ENCODE results near the gene PTPRA. TPM values are rescaled to one million over a fixed set of nuclear protein-coding genes. Genes with fewer than 3 reads are reported as not detected.

Gene PTPRA
- total and polyA plus RNA-seq, 8 donors = 8.1 to 157 (median 21.8) TPM

- Histone ChIP-seq H3K9me3 (no peaks in the 10 kb centered on the region), H3K36me3 (no peaks in the 10 kb centered on the region), H3K27ac (no peak overlapping the region), H3K4me1 (peaks cover 14 to 31% (median 24%) of the 10 kb centered on the region in 4 donors), H3K27me3 (peaks cover 0 to 77% (median 42%) of the 10 kb centered on the region in 3 donors), H3K4me3 (no peak overlapping the region)
- DNase-seq = no peak
- intact Hi-C loops (cut with DNase I; ENCODE audit: low total_unique reads) = no loop called here
- WGBS, 5 donors = 82 to 91% (median 89%) methylated on average over 8 to 11 of the region's 11 CpGs
- TF ChIP-seq POLR2AphosphoS5 (IDR thresholded peaks at IDR 0.05) = no peak
- TF ChIP-seq CTCF (IDR thresholded peaks at IDR 0.05) = no peak
- no peak for TF ChIP-seq POLR2A (IDR thresholded peaks at IDR 0.05)
- TF ChIP-seq EP300 (IDR thresholded peaks at IDR 0.05) = no peak
Measured at GRCh38 chr20:3081641-3082040, 208.4 kb downstream of the PTPRA start.

DNA sequence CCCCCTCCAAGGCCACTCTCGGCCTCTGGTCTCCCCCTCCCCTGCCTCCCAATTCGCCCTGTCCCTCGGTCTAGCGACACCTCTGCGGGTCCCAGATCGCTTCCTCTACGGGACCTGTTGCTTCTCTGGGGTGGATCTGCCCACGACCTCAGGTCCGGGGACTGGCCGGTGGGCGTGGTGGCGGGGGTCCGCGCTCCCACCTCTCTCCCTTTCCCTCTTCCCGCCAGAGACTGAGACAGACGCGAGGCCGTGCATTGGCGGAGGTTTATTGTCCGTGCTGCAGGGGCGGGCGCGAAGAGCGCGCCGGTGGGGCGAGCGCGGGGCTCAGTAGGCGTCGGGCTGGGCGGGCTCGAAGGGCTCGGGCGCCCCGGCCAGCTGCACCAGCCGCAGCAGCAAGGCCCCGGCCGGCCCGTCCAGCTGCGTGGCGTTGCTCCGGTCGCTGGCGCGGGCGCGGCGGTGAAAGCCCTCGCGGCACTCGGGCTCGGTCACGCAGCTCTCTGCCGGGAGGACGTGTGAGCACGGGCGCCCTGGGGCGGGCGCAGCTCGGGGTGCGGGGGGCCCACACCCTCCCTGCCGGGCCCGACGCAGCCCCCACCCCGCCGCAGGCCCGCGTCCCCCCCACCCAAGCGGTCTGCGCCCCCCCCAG is 209.1 kb downstream of the PTPRA start:
- peaks cover 14 to 31% (median 24%) of the 10 kb centered on the region in 4 donors for H3K4me1 ChIP-seq
- peak in 1 of 2 donors; percentile 55 for DNase-seq
- no peak for TF ChIP-seq CTCF (IDR thresholded peaks at IDR 0.05)
- no peak for TF ChIP-seq POLR2A (IDR thresholded peaks at IDR 0.05)
- no peak for TF ChIP-seq EP300 (IDR thresholded peaks at IDR 0.05)
- TF ChIP-seq POLR2AphosphoS5 (IDR thresholded peaks at IDR 0.05) = no peak
- peaks cover 0 to 69% (median 42%) of the 10 kb centered on the region in 3 donors for H3K27me3 ChIP-seq
- whole genome bisulfite sequencing, 5 donors = 4 to 25% (median 7%) methylated on average over 13 to 70 of the region's 71 CpGs
- no peaks in the 10 kb centered on the region for H3K9me3 ChIP-seq
- intact Hi-C loops (cut with DNase I; ENCODE audit: low total_unique reads) = no loop called here
- H3K36me3 ChIP-seq = no peaks in the 10 kb centered on the region
- H3K4me3 ChIP-seq = peak overlapping the region; percentile 34 to 56 (median 41)
- no peak overlapping the region for H3K27ac ChIP-seq

DNA sequence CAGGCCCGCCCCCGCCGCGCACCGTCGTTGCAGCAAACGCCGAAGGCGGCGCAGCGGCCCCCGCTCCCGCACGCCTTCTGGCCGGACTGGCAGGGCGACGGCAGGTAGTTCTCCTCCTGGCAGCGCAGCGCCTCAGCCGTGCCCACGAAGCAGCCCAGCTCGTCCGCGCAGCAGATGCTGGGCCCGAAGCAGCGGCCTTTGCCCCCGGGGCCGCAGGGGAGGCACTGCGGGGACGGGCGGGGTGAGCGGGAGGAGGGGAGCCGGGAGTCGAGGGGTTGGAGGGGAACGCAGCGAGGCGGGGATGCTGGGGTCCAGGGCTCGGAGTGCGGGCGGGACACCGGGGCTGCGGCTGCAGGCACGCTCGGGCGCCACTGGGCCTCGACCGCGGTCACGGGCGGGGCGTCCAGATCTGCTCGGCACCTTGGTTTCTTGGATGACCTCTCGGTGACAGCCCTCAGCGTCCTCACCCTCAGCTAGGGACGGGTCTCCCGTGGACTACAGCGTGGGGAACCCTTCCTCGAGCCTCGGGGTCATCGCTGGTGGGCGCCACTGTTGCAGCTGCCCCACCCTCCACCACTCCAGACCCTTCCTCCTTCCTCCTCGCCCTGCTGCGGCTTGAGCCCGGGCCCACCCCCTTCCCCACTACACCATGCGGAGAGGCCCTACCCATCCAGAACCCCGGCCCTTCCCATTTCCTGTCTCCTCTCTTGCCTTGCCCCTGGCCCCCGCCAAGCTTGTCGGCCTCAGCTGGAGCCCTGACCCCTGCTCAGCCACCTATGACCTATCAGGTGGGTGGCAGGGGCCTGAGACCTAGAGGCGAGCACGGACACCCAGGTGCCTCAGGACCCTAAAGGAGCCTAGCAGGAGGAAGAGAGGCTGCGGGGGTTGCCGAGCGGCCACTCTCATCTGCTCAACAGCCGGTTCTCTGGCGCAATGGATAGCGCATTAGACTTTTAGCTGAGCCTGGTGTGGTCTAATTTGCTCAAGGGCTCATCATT is 210.0 kb downstream of the PTPRA start:
- H3K4me3 ChIP-seq = peak overlapping the region; percentile 34 to 56 (median 41)
- WGBS, 5 donors = 13 to 39% (median 18%) methylated on average over 27 to 76 of the region's 76 CpGs
- DNase-seq = peak in 1 of 2 donors; percentile 25

More for the DNA sequence above, 210.0 kb downstream of the PTPRA start:
- Histone ChIP-seq H3K9me3 (no peaks in the 10 kb centered on the region), H3K27me3 (peaks cover 0 to 68% (median 42%) of the 10 kb centered on the region in 3 donors), H3K27ac (no peak overlapping the region), H3K36me3 (no peaks in the 10 kb centered on the region), H3K4me1 (peaks cover 14 to 31% (median 24%) of the 10 kb centered on the region in 4 donors)
- intact Hi-C loops (cut with DNase I; ENCODE audit: low total_unique reads) = no loop called here
- TF ChIP-seq POLR2A (IDR thresholded peaks at IDR 0.05) (no peak), POLR2AphosphoS5 (IDR thresholded peaks at IDR 0.05) (no peak), CTCF (IDR thresholded peaks at IDR 0.05) (no peak), EP300 (IDR thresholded peaks at IDR 0.05) (no peak)

All from stomach (tissue), 9 donors.